Measurements from ENCODE around the gene ASIC4.

ASIC4 gene

GRCh38 chr2:219514196-219514761 lies at the start of gene ASIC4:
ASIC4 (plus strand) TSS chr2:219514482; CDS start chr2:219514725, 243 bp downstream.
- DNase-seq (ENCODE audit: low read depth) = no peak
- H3K4me3 ChIP-seq (ENCODE audit: low read depth, low read length) = no peak within 1 kb of the TSS
- TF ChIP-seq CTCF (IDR thresholded peaks at IDR 0.05; ENCODE audit: control insufficient read depth, extremely low read depth, insufficient read depth) = no peak

- no peak overlapping the region for H3K4me3 ChIP-seq (ENCODE audit: low read depth, low read length)
- no peak for TF ChIP-seq CTCF (IDR thresholded peaks at IDR 0.05; ENCODE audit: control insufficient read depth, extremely low read depth, insufficient read depth)
- no peak for DNase-seq (ENCODE audit: low read depth)
These were observed 48.4 kb upstream of the ASIC4 start for GRCh38 chr2:219465659-219466561.

GRCh38 chr2:219466816-219467735 lies 47.2 kb upstream of the ASIC4 start:
- no peak for TF ChIP-seq CTCF (IDR thresholded peaks at IDR 0.05; ENCODE audit: control insufficient read depth, extremely low read depth, insufficient read depth)
- no peak overlapping the region for H3K4me3 ChIP-seq (ENCODE audit: low read depth, low read length)
- DNase-seq (ENCODE audit: low read depth) = no peak

- no peak for TF ChIP-seq CTCF (IDR thresholded peaks at IDR 0.05; ENCODE audit: control insufficient read depth, extremely low read depth, insufficient read depth)
- no peak overlapping the region for H3K4me3 ChIP-seq (ENCODE audit: low read depth, low read length)
- DNase-seq (ENCODE audit: low read depth) = no peak
These were observed 46.6 kb upstream of the ASIC4 start for GRCh38 chr2:219467736-219468075.

- no peak for DNase-seq (ENCODE audit: low read depth)
- no peak for TF ChIP-seq CTCF (IDR thresholded peaks at IDR 0.05; ENCODE audit: control insufficient read depth, extremely low read depth, insufficient read depth)
- no peak overlapping the region for H3K4me3 ChIP-seq (ENCODE audit: low read depth, low read length)
These were observed 45.7 kb upstream of the ASIC4 start for GRCh38 chr2:219468410-219469185.

GRCh38 chr2:219469186-219469724 lies 45.0 kb upstream of the ASIC4 start:
- no peak for DNase-seq (ENCODE audit: low read depth)
- no peak overlapping the region for H3K4me3 ChIP-seq (ENCODE audit: low read depth, low read length)
- TF ChIP-seq CTCF (IDR thresholded peaks at IDR 0.05; ENCODE audit: control insufficient read depth, extremely low read depth, insufficient read depth) = no peak

Data from LNCaP clone FGC (cell line).